HL-60 (cell line): ENCODE data around the gene TENT4A.

Source experiments
- DNase-seq, 2 experiments: peaks; one replicate each; pipeline ENCODE4 v3.0.0-alpha.2; 2010 to 2020; ENCODE audit warnings: low read depth in 1 of 2, low spot score in 1 of 2
- H3K27ac ChIP-seq: fragments of 250-450 bp; sonication (Bioruptor Pico); replicated peaks from 2 replicates; pipeline ENCODE4 v1.5.1; 2020; ENCODE audit warnings: mild to moderate bottlenecking, moderate library complexity
- H3K27me3 ChIP-seq: fragments of 250-450 bp; sonication (Bioruptor Pico); 2 replicates; pipeline ENCODE4 v1.5.1; 2021; ENCODE audit warnings: mild to moderate bottlenecking, moderate library complexity; ENCODE audit not compliant: insufficient read depth, poor library complexity, severe bottlenecking
- H3K4me3 ChIP-seq: replicated peaks from 2 replicates; pipeline ENCODE4 v1.5.1; 2011; ENCODE audit warnings: mild to moderate bottlenecking, control low read depth, low read length; ENCODE audit not compliant: insufficient read depth
- GABPA ChIP-seq: IDR thresholded peaks from 2 replicates; pipeline ENCODE4 v1.6.1; 2012; ENCODE audit warnings: low read depth
- POLR2AphosphoS5 ChIP-seq: IDR thresholded peaks from 2 replicates; pipeline ENCODE4 v1.6.1; 2012; ENCODE audit warnings: low read depth
- REST ChIP-seq: IDR thresholded peaks from 2 replicates; pipeline ENCODE4 v1.6.1; 2012; ENCODE audit warnings: low read depth; ENCODE audit not compliant: insufficient replicate concordance
- SPI1 ChIP-seq: IDR thresholded peaks from 2 replicates; pipeline ENCODE4 v1.6.1; 2012; ENCODE audit warnings: low read depth, mild to moderate bottlenecking, borderline replicate concordance
- TF ChIP-seq, protein P1 (sequence below): IDR thresholded peaks from one replicate; pipeline ENCODE4 v1.5.1; 2011; ENCODE audit warnings: low read length, control low read depth, inconsistent platforms; ENCODE audit not compliant: insufficient read depth

The TENT4A gene

GRCh38 chr5:6717687-6718086 is 4.5 kb downstream of the TENT4A start:
- Histone ChIP-seq H3K27me3 (no peaks in the 10 kb centered on the region), H3K4me3 (no peak overlapping the region), H3K27ac (no peak overlapping the region)
- TF ChIP-seq REST = no peak
- DNase-seq = no peak

DNA sequence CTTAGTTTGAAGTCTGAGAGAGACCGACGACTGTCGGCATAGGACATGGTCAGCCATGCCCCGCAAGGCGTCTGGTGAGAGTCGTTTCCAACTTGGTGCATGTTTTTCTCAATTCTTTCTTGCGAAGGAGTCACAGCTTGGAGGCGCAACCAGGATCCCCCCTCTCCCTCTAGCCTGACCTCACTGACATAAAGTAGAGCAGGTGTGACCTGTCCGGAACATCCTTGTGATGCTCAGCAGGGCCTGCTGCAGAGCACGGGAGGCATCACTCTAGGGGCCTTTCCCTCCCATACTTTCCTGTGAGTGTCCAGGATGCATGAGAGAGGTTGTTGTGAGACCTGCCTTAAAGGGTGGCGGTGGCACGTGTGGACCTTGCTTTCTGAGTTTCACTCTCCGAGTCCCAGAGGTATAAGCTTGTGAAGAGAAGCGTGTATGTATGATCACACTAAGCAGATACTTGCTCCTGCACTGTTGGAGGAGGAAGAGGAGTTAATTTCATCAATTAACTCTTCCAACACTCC is 5.0 kb downstream of the TENT4A start:
- no peak overlapping the region for H3K27ac ChIP-seq
- no peak for DNase-seq
- no peak overlapping the region for H3K4me3 ChIP-seq
- no peak for TF ChIP-seq SPI1
- no peak for TF ChIP-seq REST
- TF ChIP-seq GABPA = no peak
- no peak for TF ChIP-seq POLR2AphosphoS5
- TF ChIP-seq, protein P1, sequence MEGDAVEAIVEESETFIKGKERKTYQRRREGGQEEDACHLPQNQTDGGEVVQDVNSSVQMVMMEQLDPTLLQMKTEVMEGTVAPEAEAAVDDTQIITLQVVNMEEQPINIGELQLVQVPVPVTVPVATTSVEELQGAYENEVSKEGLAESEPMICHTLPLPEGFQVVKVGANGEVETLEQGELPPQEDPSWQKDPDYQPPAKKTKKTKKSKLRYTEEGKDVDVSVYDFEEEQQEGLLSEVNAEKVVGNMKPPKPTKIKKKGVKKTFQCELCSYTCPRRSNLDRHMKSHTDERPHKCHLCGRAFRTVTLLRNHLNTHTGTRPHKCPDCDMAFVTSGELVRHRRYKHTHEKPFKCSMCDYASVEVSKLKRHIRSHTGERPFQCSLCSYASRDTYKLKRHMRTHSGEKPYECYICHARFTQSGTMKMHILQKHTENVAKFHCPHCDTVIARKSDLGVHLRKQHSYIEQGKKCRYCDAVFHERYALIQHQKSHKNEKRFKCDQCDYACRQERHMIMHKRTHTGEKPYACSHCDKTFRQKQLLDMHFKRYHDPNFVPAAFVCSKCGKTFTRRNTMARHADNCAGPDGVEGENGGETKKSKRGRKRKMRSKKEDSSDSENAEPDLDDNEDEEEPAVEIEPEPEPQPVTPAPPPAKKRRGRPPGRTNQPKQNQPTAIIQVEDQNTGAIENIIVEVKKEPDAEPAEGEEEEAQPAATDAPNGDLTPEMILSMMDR = no peak
- H3K27me3 ChIP-seq = no peaks in the 10 kb centered on the region

DNA sequence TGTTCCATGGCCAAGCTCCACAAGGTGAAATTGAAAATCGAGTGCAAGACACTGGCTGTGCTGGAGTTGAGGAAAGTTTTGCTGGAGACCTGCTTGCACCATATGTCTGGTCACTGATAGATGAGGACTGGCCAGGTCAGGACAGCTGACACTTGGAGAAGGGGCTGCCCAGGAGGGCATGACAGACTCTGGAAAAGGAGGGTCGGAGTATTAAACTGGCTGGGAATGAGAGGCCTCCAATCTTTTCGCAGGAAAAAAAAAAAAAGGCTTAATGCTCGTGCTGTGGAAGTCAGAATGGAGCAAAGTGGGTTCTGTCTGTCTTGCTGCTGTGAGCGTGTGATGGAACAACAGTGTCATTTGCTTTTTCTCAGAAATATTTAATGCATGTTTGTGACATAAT is 5.5 kb downstream of the TENT4A start:
- DNase-seq = no peak
- Histone ChIP-seq H3K27me3 (no peaks in the 10 kb centered on the region), H3K27ac (no peak overlapping the region), H3K4me3 (no peak overlapping the region)
- TF ChIP-seq POLR2AphosphoS5 = no peak
- TF ChIP-seq, protein P1 = no peak
- TF ChIP-seq REST = no peak
- TF ChIP-seq SPI1 = no peak
- no peak for TF ChIP-seq GABPA

DNA sequence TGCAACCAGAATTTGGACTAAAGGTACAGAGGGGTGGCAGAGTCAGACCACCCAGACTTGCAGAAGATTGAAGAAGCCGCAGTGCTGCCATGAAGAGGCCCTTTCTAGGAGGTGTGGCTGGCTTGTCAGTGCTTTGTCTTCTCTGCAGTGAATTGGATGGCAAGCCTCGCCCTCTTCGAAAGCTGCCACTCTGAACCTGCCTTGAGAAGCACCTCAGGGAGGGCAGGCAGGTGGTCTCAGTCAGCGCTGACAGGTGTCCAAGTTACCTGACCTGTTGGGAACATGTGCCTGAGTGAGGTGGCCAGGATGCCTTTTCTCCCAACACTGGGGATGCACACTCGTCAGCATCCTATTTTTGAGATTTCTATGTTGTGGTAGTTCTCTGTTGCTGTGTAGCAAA is 6.2 kb downstream of the TENT4A start:
- DNase-seq = no peak
- no peak overlapping the region for H3K4me3 ChIP-seq
- no peaks in the 10 kb centered on the region for H3K27me3 ChIP-seq
- H3K27ac ChIP-seq = no peak overlapping the region
- TF ChIP-seq REST = no peak
- no peak for TF ChIP-seq POLR2AphosphoS5
- TF ChIP-seq GABPA = no peak
